A204.1 (cell line): ENCODE data around the gene FNDC1.

Experiments
- FAIRE-seq: peaks from 2 replicates; lab custom pipeline; 2012; peaks lifted over from hg19 to GRCh38; lab: Jason Lieb, UNC

Gene FNDC1

DNA sequence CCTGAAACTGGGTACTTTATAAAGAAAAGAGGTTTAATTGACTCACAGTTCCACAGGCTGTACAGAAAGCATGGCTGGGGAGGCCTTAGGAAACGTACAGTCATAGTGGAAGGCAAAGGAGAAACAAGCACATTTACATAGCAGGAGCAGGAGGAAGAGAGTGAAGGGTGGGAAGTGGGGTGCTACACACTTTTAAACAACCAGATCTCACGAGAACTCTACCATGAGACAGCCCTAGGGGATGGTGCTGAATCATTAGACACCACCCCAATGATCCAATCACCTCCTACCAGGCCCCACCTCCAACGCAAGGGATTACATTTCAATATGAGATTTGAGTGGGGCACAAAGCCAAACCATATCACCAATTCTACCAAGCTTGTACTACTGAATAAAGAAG lies 7.4 kb upstream of the FNDC1 start:
- no peak for FAIRE-seq

DNA sequence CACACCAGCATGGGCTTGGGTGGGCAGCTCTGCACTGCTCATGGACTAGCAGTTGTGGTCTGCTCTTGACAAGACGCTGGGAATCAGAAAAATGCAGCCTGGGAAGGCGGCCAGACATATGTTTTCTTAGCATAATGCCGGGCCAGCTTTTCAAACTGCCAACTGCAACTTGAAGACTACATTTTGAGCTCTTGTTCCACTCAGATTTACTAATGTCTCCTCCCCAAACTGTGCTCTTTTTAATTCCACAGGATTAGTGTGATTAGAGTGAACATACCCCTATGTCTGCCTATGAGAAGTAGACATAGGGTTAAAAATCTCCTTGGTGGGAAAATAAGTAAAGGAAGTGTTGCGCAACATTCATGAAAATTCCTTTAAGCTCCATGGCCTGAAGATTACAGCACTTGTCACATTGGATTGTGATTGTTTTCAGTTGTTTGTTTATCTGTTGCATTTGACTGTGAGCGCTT lies 5.3 kb upstream of the FNDC1 start:
- FAIRE-seq = no peak

DNA sequence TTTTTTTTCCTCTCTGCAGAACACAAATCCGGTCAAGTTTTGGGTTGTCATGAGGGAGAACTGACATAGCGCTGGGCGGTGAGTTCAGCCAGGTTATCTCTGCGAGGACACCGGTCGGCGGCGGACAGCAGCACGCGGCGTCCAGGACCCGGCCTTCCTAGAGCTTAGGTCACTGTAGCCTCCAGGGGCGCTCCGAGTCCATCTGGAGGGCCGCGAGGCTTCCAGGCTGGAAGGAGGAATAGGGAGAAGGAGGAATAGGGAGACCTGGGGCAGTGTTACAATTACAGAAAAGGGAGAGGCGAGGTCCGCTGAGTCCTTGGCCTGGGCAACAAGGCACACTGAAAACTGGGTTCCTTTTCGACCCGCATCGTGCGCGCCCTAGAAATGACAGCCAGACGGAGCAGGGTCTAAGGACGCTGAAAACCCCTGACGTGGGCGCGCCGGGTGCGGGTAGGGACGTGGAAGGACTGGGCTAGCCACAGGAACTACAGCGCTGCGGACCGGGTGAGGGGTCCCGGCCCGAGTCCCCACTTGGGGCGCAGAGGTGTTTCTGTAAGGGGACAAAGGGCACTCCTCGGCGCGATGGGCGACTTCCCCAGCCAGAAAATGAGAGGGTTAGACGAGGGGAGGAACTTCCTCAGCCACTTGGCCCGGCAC lies 536 bp upstream of the FNDC1 start:
- no peak for FAIRE-seq

DNA sequence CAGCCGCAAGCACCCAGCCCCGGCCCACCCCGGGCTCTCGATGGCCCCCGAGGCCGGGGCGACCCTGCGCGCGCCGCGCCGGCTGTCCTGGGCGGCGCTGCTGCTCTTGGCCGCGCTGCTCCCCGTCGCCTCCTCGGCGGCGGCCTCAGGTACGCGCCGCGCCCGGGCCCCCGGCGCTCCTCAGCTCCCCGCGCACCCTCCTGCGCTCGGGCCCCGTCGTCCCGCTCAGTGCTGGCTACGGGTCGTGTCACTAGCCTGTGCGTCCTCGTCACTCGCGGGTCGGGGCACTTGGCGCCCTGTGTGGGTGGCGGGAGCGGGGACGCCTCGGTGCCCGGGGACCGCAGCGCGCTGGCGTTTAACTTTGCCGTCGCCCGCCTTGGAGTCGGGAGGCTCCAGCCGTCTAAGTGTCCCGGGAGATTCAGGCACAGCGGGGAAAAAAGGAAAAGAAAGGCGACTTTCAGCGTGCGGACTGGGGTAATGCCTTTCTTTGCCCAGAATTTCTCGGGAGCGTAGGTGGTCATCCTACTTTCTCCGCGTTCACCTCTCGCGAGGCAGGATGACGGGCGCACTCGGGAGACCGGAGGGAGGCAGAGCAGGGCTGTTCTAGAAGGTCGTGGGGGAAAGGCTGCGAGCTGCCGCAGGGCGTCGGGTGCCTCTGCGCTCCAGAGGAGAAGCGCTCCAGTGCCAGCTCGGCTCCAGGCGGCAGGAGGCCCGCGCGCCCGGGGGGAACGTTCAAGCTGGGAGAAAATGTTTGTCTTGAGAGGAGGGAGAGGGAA lies 545 bp downstream of the FNDC1 start:
- no peak for FAIRE-seq

DNA sequence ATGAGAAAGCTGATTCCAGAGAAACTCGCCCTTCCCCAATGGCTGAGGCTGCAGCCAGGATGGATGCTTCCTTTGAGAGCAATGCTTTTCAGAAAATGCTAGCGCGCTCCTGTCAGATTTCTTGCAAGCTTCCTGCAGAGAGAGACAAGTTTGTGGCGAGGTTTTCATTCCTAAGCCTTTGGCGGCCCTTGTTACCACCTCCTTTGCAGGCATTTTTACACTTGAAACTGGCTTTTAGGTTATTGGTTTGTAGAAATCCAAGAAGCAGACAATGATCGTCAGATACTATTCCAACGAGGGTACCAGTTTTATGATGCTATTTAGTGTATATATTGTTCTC lies 1.1 kb downstream of the FNDC1 start:
- no peak for FAIRE-seq

DNA sequence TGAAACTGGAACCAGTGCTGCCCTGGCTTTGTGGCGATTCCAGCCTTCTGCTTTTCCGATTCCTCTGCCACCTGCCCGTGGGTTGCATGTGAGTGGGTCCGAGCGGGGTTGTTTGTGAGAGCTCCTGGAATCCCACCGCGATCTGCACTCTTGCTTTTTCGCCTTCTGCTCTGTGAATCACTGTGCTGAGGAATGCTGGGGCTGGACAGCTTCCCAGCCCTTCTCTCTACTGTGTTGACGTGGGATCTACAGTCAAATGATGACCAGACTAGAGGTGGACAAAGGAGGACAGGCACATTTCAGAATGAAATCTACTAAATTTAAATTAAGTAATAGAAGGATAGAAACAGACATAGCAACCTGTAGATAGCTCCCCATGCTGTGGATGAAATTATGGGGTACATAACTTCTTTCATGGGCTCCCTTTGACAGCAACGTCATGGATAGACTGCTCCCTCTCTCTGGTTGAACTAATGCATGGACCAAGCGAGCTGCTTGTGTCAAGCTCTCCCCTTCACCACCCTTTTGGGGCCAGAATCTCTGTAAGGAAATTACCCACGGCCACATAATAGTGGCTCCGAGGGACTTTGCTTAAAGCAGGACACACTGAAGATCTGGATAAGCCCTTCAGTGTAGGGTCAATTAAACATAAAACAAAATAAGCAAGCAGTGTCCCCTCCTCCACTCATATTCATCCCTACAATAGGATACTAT lies 2.0 kb downstream of the FNDC1 start:
- no peak for FAIRE-seq

DNA sequence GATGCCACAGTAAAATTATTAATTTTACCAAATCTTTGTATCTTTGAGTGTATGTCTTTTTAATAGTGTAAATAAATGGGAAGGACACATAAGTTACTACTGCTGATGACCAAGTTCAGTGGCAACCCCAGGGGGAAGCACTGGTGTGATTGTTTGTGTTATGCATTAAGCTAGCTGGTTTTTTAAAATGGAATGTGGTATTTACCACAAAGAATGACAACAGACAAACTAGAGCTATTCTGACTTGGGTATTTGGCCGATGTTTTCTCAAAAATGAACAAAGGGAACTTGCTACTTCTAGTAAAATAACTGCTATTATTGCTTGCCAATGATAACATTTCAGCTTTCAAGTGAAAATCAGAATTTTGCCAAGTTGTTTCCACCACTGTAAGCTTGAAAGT lies 2.9 kb downstream of the FNDC1 start:
- no peak for FAIRE-seq

DNA sequence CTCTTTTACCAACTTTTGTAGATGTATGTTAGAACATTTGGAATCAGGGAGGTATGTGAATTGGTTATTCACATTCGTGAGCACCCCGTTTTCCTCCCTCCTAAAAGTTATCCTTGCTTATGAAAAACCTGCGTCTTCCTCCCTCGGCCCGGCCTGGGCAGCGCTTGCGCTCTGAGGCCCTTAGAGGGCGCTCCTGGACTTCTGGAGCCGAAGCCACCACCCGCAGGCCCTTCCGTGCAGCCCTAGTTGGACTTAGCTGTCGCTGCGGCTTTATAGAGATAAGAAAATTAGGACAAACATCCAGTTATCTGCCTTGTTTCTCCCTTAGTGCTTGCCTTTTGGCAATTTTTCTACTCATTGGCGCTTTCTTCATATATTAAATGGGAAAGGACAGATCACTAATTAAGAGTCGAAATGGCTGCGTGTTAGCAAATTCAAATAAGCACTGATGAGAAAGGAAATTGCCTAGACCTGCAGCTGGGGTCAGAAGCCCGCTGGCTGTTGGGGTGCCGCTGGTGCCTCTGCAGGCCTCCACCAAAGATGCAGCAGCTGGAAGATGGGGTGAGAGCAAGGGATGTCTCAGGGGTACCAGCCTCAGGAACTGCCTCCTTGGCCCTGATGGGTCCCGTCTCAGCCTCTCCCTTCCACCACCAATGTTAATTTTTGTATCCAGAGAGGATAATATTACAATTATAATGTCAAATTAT lies 5.2 kb downstream of the FNDC1 start:
- peak; percentile 23 for FAIRE-seq

DNA sequence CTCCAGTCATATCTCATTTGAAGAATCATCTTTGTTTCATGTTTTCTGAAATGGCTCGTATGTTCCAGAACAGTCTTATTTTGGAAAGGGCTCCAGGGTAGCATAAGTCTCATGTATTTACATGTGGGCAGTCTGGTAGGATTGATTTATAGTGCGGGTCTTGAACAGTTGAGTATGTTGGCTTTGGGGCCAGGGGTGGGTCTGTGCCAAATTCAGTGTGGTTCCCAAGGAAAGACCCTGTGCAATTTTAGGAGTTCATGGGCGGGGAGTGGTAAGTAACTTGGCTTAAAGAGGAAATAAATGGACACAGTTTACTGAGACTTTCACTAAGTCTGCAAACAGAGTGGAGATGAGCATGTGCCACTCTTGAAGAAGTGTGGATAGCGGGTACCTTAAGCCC lies 7.7 kb downstream of the FNDC1 start:
- FAIRE-seq = no peak

DNA sequence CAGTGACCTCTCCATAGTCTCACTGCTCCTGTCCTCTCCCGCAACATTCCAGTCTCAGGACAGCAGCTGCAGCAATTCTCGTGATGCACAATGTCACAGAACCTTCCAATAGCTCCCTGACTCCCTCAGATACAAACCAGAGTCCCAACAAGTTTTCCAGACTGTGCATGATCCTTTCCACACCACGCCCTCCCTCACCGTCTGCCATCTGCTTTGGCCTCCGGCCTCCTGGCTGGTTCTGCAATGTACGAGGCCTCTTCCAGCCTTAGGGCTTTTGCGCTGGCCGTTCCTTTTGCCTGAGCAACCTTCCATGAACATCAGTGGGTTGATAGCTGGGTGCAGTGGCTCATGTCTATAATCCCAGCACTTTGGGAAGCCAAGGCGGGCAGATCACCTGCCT lies 9.6 kb downstream of the FNDC1 start:
- no peak for FAIRE-seq

DNA sequence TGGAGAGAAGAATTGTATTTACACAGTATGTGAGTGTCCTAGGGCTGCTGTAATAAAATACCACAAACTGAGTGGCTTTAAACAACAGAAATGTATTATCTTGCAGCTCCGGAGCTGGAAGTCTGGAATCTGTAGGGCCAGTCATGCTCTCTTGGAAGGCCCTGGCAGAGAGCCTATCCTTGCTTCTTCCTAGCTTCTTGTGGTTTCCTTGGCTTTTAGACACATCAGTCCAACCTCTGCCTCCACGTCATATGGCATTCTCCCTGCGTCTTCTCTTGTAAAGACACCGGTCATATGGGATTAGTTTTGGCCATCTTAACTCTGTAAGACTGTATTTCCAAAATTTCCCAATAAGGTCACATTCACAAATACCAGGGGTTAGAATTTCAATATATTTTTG lies 10.8 kb downstream of the FNDC1 start:
- no peak for FAIRE-seq

DNA sequence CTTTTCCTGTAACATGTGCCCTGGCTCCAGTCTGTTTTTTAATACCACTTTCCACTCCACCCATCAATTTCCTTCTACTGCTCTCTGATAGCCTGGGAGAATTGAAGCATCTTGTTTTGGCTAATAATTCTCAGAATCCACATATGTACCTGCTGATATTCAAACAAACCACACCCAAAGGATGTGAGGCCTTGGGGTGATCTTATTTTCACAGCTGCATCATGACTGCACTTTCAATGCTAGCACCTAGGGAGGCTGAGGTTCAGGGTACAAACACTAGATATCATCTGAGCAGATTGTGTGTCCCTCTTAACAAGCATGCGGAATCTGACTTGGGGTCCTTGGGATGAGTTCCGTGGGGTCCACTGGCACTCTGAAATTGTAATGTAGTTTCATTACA lies 12.7 kb downstream of the FNDC1 start:
- no peak for FAIRE-seq

DNA sequence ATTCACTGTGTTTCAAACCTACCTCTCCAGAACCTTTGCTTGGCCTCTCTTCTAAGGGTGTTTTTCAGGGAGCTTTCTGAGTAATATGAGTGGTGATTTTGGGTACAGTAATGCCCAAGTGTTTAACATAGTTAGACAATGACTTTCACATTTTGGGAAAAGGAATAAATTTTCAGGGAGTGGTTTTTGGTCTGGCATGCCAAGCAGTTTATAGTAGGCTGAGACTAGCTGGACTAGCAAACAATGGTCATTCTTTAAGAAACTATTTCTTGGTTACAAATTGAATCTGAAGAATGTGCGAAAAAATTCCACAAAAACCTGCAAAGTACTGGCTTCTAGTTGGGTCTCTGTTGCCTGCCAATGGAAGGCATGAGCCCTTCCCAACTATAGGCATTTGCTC lies 15.4 kb downstream of the FNDC1 start:
- no peak for FAIRE-seq

DNA sequence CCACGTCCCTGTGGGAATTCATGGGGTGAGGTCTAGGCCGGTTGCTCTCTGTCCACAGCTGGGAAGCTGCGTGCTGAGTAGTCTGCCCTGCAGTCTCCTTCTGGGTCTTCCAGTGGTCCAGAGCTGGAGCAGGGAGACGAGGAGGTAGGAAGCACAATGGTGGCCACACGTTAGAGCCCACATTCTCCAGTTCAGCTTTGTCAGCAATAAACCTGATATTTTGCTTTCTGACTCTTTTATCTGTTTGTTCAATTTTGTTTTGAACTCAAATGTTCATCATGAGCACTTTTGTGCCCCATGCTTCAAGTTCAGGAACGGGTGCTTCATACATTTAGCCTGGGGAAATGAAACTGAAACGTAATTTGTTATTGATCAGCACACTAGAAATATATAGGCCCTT lies 21.3 kb downstream of the FNDC1 start:
- no peak for FAIRE-seq

DNA sequence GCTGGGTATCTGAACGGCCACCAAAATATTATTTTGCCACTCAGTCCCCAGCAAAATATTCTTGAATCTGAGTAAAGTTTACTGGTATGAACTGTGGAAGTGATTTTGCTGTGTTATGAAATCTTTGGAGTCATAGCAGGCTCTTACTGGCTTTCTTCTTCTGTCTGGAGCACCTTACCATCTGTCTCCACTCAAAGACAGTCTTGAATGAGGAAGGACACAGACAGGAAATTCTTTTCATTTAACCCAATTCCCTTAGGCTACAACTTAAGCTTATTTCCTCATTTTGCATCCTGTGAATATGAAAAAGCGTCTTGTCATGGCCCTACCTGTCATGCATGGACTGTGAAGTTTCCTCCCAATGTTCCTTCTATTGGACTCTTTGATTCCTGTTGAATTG lies 24.7 kb downstream of the FNDC1 start:
- no peak for FAIRE-seq

DNA sequence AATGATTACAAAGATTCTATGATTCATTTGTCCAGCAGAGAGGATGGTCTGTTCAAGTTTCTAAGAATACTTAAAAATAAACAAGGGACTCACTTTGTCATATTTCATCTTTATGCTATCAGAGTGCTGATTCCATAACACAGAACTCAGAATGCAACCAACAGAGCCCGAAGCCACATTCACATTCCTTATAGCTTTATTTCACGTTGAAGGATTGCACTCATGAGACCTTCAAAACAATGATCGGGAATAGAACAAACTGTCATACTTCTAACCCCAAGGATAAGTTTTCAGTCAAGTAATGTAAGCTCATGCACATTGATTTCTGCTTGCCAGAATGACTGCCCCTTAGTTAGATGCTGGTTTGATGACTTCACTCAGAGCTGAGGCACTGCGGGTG lies 25.2 kb downstream of the FNDC1 start:
- FAIRE-seq = no peak

DNA sequence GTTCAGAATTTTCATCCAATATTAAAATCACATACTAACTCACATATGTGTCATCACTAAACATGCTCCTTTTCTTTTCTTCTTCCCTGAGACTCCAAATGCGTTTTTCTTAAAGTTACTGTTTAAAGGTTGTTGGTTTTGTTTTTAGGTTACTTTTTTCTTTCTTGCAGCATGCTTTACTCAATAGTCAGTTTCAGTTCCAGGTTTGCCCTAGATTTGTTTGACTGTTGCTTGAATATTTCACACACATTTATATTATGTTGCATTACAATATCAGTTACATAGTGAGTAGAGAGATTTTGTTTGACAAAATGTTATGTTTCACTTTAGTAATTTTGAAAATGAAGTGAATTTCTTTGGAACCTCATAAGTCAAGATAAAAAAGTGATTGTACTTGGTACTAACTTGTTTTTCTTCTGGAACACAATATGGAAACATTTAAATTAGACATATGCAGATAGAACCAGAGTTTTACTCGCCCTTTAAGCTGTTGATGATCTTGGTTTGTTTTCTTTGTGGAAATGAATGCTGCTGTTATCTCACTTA lies 27.3 kb downstream of the FNDC1 start:
- FAIRE-seq = no peak

DNA sequence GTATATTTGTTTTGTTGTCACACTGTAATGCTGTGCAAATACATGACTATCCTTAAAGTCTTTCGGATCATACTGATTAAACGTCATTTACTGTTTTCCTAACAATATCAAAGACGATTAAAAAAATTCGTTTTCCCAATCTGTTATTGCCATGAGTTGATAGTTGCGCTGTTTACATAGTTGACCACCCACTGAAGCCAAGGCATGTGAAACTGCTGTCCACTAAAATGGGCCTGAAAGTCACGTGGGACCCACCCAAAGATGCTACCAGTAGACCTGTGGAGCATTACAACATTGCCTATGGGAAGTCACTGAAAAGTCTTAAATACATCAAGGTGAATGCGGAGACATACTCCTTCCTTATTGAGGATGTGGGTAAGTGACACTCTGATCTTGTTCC lies 28.1 kb downstream of the FNDC1 start:
- no peak for FAIRE-seq

DNA sequence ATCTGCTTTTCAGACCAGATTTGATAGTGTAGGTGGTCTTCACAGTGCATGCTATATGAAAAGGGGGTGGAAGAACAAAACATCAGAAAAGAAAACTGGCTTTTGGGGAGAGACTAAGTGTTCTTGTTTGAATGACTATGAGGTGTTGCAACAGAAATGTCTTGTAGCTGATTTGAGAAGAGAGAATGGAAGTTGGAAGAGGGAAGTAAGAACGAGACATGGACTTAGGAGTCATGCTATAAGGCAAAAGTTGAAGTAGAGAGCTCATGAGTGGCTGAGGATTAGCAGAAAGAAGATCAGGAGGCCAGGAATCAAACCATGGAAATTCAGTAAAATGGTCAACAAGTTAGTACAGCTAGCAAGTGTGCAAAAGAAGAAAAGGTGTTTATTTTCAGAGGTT lies 32.1 kb downstream of the FNDC1 start:
- FAIRE-seq = no peak

DNA sequence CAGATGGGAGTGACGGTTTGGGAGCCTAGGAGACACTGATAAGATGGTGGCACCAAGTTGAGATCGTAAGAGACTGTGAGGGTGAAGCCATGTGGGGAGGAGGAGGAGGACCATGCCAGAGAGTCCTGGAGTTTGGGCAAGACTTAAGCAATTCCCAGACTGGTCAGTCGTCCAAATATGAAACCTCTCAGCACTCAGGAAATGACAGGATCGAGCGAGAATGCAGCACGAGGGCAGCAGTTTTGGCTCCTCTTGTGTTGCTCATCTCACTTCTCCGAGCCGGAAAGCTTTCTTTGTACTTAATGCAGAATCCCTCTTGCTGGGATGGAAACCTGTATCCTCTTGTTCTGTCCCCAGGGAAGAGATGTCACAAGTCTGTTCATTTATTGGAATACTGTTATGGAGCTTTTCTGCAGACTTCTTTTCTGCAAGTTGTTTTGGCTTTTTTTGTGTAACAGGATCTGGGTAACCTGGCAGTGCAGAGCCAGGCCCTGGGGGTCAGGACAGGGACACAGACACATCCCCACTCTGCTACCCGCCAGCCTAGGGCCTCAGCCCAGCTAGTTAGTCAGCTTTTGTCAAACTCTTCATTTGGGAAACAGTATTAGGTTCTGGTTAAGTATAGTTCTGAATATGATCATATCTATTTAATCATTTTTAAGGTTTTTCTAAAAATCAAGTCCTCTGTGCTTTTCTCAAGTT lies 34.3 kb downstream of the FNDC1 start:
- FAIRE-seq = no peak

DNA sequence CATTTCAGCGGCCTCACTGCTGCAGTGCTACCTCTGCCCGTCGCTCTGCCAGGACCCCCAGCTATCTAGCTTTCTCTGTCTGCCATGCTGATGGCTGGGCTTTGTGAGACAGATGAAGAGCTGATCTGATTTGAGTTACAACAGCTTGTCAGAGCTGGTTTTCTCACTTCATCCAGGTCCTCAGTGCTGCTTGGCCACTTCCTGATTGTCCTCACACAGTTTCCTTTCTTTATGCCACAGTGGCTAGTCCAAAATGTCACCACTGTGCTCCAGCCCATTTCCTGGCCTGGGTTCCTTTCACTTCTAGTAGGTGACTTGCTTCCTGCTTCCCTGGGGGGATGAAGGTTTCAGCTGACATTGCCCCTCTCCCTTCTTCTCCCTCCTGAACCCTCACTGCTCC lies 35.4 kb downstream of the FNDC1 start:
- no peak for FAIRE-seq

DNA sequence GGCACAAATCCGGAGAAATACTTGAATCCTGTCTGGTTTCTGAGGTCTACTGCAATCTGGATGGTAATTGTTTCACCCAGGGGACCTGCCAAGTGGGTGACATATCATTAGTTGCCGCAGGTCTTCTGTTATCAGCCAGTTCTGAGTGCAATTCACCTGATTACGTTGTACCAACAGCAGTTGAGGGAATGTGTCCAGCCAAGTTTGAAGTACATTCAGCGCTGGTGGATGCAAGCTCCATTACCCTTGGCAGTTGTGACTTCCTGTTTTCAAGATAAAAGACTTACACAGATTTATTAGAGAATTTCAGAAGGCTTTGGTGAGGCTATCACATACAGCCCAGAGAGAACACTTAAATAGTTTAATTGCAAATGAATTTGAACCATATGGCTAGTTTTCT lies 42.8 kb downstream of the FNDC1 start:
- no peak for FAIRE-seq
